Left kidney (tissue), 8 donors: ENCODE results near the gene KRTAP19-7. TPM values are rescaled to one million over a fixed set of nuclear protein-coding genes. Genes with fewer than 3 reads are reported as not detected.

Source experiments
- DNase-seq: peaks from one replicate; pipeline ENCODE4 v3.0.0-alpha.2; 2013
- long read RNA-seq, 8 donors: transcript quantifications; one replicate each; lab custom pipeline, GENCODE V29; 2026
- polyA plus RNA-seq: library from polyadenylated mRNA; unstranded; fragments of 120-200 nt; gene quantifications from one replicate; pipeline ENCODE4 v1.2.1, GENCODE V29; 2013; ENCODE audit not compliant: insufficient read length

The KRTAP19-7 gene, protein sequence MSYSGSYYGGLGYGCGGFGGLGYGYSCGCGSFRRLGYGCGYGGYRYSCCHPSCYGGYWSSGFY
- not detected for polyA plus RNA-seq
- long read RNA-seq, donor 1, result 0 reads
- long read RNA-seq, donor 2, result 0 reads
- long read RNA-seq, donor 3, result 0 reads
- long read RNA-seq, donor 4, result 0 reads
- long read RNA-seq, donor 5, result 0 reads
- long read RNA-seq, donor 6, result 0 reads
- long read RNA-seq, donor 7, result 0 reads
- long read RNA-seq, donor 8, result 0 reads

DNA sequence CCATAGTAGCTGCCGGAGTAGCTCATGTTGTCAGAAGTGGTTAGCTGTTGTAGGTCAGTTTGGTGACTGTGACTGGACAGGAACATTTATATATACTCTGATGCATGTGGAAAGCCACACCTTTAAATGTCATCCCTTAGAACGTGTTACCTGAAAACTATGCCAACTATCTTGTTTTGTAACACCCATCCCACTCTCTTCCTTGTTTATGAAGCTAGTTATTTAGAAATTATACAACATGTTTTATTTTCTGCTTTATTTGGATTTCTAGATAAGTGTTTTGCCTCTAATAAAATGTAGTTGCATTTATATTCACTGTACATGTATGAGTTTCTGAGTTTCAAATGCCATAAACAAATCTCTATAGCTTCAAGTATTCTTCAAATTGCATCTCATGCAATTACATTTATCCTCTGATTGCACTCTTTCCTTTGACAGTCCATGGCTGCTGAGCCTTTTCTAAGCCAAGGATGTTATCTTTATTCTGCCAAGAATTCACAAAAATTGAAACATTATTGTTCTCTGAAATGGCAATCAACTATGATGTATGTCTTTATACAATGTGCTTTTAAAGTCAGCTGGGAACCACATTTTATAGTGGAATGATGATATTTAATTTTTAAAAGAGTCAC is at the start of gene KRTAP19-7:
Gene KRTAP19-7 (minus strand): TSS at position 51 of the 632 bp plus-strand sequence. CDS start 25 bp downstream, at position 26.
- no peak for DNase-seq

DNA sequence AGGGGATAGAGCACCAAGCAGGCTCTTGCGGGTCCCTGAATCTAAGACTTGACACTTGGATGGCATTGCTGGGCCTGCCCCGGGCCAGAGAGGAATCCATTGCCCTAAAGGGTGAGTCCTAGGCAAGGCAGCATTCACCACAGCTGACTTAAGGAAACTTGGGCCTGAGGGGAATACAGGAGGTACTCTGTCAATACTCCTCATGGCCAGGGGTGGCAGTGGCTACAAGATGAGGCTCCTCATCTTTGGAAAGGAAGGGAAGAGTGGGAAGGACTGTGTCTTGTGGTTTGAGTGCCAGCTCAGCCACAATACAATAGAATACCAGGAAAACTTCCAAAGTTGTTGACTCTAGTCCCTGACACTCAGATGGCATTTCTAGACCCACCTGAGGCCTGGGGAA is 44.9 kb upstream of the KRTAP19-7 start:
- DNase-seq, result no peak

DNA sequence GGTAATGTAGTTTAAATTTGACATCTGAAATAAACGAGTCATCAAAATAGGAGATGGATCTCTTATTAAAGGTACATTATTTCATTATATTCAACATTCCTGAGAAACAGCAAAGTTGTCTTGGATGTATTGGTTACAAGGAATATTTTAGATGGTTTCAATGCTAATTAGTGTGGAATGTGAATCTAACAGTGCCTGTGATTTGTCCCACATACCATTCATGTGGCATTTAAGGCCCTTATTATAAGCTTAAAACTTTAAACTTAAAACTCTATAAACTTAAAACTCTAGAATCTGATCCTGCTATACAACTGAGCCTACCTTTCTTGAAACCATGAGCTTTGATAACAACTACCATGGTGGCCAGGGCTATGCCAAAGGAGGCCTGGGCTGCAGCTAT is 39.7 kb upstream of the KRTAP19-7 start, which contains the start of gene KRTAP22-1:
Gene KRTAP22-1 (plus strand): TSS at position 301 of the 400 bp plus-strand sequence.
- DNase-seq, result no peak

DNA sequence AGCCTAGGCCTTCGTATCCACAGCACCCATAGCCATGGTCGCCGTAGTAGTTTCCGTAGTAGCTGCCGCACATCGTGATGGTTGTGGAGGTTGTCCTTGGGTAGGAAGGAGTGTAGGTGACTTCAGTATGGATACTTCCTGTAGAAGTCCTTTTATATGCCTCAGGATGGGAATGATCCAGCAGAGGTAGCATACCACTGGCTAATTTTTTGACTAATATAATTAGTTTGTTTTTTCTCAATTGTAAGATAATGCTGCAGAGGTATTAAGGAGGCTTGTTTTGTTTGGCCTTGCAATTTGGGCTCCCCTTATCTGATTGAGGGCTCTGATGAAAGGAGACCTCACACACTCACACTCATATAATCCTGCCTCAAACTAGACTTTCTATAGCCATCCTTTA is 37.7 kb upstream of the KRTAP19-7 start, which contains the start of gene KRTAP6-2:
Gene KRTAP6-2 (minus strand): TSS at position 101 of the 400 bp plus-strand sequence. CDS start 28 bp downstream, at position 73.
- DNase-seq, result no peak

DNA sequence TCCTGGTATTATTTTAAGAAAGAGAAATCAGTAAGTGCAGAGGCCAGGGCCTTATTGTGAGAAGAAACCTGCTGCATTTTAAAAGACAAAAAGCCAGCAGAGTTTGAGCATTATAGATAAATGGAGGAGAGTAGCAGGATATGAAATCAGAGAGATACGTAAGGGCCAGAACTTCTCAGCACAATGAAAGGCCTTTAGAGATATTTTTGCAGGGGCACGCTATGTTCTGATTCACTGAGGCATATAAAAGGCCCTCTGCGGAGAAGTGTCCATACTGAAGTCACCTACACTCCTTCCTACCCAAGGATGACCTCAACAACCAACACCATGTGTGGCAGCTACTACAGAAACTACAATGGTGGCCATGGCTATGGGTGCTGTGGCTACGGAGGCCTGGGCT is 31.0 kb upstream of the KRTAP19-7 start, which contains the start of gene KRTAP6-3:
Gene KRTAP6-3 (plus strand): TSS at position 301 of the 400 bp plus-strand sequence. CDS start 6 bp downstream, at position 307.
- DNase-seq, result no peak

DNA sequence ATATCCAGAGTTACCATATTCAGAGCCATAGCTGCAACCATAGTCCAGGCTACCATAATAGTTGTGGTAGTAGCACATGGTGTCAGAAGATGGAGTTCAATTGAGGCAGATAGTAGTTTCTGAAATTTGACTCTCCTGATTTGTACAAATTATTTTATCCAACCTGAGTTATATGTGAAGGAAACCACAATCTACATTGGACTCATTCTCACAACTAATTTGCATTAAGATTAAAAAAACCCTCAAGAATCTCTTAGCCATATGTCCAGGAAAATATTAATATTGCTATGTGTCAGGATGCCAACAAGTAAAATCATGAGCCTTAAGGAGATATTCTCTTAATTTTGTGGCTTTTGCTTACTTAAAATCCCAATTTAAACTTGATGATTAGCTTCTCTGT is 29.2 kb upstream of the KRTAP19-7 start, which contains the start of gene KRTAP22-2:
Gene KRTAP22-2 (minus strand): TSS at position 101 of the 400 bp plus-strand sequence.
- DNase-seq, result no peak

DNA sequence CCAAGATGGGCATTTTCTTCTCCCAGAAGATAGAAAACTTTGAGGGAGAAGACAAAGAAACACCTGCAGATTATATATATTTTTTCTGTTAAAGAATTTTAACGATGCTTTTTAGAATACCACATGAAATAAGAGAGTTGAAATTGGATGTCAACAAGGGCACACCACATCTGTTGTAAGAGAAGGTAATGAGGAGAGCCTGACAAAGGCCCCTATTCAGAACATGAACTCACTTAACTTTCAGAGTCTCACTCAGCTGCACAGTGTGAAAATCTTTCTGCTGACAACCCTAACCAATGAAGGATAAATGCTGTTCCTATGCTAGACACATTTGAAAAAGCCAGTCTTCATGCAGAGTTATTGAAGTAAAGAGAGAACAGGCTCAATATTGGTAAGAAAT is 21.8 kb upstream of the KRTAP19-7 start:
- no peak for DNase-seq

DNA sequence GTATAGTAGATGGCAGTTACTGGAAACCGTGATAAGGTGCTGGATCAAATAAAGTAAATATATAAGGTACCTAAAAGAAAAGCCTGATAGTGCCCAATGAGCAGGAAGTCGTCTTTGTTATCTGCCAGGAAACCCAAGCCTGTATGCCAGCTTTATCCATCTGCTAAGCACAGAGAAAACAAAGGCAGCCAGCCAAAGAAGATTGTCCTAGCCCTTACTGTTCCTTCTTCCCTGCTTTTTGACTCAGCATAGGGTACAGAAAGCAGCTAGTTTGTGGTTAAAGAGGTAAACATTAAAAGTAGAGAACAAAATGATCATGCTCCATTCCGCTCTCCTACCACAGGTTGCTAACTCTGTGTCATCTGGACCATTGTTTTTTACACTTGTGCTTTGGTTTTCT is 19.0 kb upstream of the KRTAP19-7 start:
- DNase-seq, result no peak

DNA sequence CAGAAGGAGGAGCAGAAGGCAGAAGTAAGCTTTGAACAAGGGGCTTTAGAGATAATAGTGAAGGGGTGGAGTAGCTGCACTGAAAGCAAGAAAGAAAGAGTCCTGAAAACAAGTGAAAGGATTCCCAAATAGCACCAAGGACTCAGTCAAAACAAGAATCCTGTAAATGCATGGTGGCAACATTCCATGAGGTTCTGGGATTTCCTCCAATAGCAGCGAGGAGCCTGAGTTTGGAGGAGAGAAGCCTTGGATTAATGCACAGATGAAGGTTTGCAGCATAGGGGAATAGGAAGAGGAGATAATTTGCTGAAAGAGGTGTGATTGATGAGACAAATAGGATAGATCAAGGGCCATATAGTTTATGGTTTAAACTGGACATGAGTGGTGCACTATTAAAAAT is 18.2 kb upstream of the KRTAP19-7 start:
- no peak for DNase-seq

DNA sequence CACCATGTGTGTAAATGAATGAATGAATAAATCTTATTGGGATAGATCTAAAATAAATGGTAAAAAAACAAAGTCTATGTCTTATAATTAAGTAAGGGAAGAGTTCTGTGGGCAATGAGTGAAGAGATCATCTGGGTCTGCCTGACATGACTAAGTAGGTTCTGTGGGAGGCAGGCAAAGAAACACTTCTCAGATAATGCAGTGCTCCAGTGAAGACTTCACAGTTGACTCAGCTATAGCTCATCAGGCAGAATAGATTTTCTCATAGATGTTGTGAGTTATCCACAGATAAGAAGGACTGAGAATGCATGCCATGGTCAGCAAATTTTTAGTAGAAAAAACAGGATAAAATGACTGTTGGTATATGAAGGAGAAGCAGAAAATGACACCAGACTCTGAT is 16.7 kb upstream of the KRTAP19-7 start:
- no peak for DNase-seq

DNA sequence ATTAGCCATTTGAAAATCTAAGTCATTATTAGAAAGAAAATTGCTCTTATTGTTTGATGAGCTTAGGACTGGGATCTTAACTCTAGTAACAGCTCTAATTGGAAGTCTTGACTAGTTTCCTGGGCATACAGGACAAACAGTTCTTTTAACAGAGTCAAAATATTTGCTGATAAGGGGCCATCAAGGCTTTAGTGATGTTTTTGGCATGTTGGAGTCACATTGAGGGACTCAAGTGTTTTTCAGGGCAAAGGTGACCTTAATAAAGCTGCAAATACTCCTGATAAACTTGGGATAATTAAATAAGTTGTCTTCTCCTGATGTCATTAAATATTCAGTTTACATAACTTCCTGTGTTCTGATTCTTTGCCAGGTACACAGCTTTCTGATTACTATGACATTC is 6.5 kb upstream of the KRTAP19-7 start:
- no peak for DNase-seq

DNA sequence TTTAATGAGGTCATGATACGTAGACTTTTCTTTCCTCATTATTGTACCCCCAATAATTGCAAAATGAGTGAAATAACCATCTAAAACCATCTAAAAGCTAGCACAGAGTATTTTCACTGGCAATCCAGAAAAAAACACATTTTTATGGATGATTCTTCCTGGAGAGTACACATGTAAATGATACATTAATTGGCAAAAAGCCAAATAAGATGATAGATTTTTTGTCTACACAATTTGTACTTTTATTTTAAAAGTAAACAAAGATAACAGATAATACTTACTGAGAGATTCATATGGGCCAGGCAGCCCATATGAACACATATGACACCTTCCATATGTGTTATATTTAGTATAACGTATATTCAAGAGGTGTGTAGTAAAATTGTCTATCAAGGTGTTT is 2.5 kb upstream of the KRTAP19-7 start:
- no peak for DNase-seq

DNA sequence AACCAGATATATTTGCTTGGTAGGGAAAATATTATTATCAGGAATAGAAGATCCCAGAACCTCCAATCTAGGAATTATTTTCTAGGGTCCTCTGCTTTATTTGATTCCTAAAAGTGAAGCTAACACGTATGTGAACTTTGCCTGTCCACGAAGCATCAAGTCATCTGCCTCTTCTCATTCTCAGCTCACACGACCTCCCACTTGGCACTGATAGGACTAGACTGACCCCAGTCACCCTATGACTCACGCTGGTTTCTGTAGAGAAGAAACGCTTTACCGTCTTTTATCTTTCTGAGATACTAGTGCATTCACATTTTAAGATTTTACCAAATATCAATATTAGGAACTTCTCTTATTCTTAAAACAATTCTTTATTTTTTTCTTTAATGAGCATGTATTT is 2.0 kb upstream of the KRTAP19-7 start:
- DNase-seq, result no peak

DNA sequence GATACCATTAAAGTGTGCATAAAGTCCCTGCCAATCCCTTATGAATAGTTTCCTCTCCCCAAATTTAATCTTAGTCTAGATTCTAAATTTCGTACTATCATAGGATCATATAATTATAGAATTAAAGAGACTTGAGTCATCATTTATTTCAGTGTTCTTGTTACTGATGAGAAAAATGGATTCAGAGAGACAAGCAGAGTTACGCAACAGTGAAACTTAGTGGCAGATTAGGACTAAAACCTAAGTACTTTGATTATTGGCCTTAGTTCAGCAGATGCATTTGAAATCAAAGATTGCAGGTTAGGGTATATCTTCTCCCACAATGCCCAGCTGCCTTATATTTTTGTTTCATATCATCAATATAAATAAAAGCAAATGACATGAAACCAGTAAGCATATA is 843 bp upstream of the KRTAP19-7 start:
- DNase-seq, result no peak

DNA sequence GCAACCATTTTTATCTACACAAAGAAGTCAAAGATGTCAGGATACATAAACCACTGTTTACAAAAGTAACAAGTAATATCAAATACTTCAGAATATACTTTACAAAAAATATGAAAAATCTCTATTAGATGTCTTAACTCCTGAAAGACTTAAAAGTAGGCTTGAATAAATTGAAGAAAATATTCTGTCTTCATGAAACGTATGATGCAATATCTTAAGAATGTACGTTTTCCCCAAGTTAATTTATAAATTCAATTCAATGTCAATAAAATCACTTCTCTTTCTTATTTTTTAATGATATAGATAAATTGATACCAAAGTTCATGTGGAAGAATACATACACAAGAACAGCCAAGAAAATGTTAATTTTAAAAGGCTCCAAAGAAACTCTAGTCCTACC is 6.0 kb downstream of the KRTAP19-7 start:
- DNase-seq, result no peak

DNA sequence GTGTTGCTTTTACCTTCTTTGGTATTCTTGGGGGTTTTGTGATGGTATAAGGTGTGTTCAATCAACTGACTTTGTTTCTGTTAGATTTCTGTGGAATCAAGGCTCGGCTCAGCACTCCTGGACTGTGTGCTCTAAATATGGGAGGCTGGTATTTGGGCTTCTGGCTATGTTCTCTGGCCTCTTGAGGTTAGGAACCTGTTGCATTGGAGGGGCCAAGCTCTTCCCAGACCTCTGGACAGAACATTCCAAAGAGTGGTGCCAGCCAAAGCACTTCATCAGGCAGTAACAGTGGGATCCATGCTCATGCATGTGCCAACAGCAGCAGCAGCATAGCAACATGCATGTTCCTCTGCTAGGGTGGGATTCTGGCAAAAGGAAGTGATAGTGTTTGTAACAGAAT is 8.3 kb downstream of the KRTAP19-7 start:
- DNase-seq, result no peak

DNA sequence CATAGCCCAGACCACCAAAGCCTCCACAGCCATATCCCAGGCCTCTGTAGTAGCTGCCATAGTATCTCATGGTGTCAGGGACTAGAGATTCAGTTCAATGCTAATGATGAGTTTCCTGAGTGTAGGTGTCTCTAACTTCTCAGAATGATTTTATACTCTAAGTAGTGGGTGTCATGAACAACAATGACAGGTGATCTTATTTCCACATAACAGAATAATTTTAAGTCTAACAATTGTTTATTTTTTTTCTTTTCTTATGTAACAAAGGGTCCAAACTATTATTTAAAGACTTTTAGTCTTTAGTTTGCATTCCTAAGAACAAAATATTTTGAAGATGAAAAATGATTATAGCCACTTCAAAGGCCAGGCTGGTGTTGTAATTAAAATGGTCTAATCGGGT is 19.4 kb downstream of the KRTAP19-7 start, which contains the start of gene KRTAP19-6:
Gene KRTAP19-6 (minus strand): TSS at position 101 of the 400 bp plus-strand sequence. CDS start 31 bp downstream, at position 70.
- no peak for DNase-seq

DNA sequence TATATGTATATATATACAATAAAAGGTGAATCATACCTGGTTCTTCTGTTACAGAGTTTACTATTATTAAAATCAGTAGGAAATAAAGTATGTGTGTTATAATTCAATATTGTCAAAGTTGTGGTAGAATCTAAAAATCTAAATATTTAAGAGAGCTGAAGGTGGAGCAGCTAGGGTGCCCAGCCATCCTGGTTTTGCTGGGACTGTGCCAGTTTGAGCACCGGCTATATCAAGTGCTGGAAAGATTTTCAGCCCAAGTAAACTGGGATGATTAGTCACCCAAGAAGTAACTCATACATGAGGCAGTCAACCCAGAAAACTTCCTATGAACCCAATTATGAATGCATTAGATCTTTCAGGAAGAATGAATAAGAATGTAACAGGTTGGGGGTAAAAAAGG is 42.2 kb downstream of the KRTAP19-7 start:
- DNase-seq, result no peak

DNA sequence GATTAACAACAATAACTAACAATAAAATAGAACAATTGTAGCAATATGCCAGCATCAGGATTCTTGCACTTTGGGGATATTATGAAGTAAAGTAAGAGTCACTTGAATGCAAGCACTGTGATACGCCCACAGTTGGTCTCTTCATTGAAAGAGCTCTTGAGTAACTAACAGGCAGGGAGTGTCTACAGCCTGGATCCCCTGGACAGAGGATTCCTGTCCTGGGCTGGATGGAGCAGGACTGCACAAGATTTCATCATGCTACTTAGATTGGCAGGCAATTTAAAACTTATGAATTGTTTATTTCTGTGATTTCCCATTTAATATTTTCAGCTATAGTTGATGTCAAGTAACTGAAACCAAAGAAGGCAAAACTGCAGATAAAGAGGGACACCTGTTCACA is 45.4 kb downstream of the KRTAP19-7 start:
- no peak for DNase-seq
